ENCODE data around the gene ZNF19.

Gene ZNF19

GRCh38 chr16:71429581-71429980, 59.5 kb downstream of the ZNF19 start:
- Histone ChIP-seq H2BK5ac (ENCODE audit: low read depth, low read length, poor library complexity) (no peak overlapping the region), H3K27ac (ENCODE audit: low read depth, low read length) (peak overlapping the region; percentile 7), H4K91ac (ENCODE audit: low read depth, low read length) (no peak overlapping the region), H3K9me3 (ENCODE audit: insufficient read depth, low read depth, low read length) (peaks cover 5% of the 10 kb centered on the region), H4K12ac (ENCODE audit: low read depth, low read length) (no peak overlapping the region), H3K79me1 (ENCODE audit: low read length) (no peaks in the 10 kb centered on the region), H3K4me1 (ENCODE audit: control insufficient read depth in 1 of 2, insufficient read depth in 2 of 2, low read length in 2 of 2) (peaks cover 4 to 8% of the 10 kb centered on the region in 2 experiments), H3K27me3 (ENCODE audit: insufficient read depth, low read length) (peaks cover 2% of the 10 kb centered on the region), H2AK5ac (ENCODE audit: low read length) (no peak overlapping the region), H2BK120ac (ENCODE audit: insufficient read depth, low read length, poor library complexity) (no peak overlapping the region), H2AFZ (ENCODE audit: insufficient read depth, low read length, poor library complexity) (no peak overlapping the region), H3K4ac (ENCODE audit: low read depth, low read length) (no peak overlapping the region), H4K8ac (ENCODE audit: low read depth, low read length) (no peak overlapping the region), H3K36me3 (ENCODE audit: control insufficient read depth in 1 of 2, insufficient read depth in 2 of 2, low read length in 2 of 2) (no peaks in the 10 kb centered on the region), H3K14ac (ENCODE audit: low read length) (no peak overlapping the region), H3K9ac (ENCODE audit: low read length) (no peak overlapping the region), H3K23ac (ENCODE audit: low read length) (no peak overlapping the region), H2BK12ac (ENCODE audit: low read length) (no peak overlapping the region), H3K79me2 (ENCODE audit: control insufficient read depth, insufficient read depth, low read length, poor library complexity) (no peaks in the 10 kb centered on the region), H3K18ac (ENCODE audit: low read length) (no peak overlapping the region), H3K4me2 (ENCODE audit: low read length) (no peak overlapping the region), H3K4me3 (ENCODE audit: low read depth, low read length) (no peak overlapping the region)
- peak; percentile 20 to 91 for DNase-seq
- no CpG with 5 or more reads among the region's 3 CpGs for WGBS (ENCODE audit: extremely low coverage, insufficient coverage, insufficient read length)

GRCh38 chr16:71428883-71429282, 60.2 kb downstream of the ZNF19 start:
- H4K91ac ChIP-seq (ENCODE audit: low read depth, low read length) = no peak overlapping the region
- no peak overlapping the region for H2AFZ ChIP-seq (ENCODE audit: insufficient read depth, low read length, poor library complexity)
- WGBS (ENCODE audit: extremely low coverage, insufficient coverage, insufficient read length) = no CpG with 5 or more reads among the region's 2 CpGs
- H3K14ac ChIP-seq (ENCODE audit: low read length) = no peak overlapping the region
- no peak overlapping the region for H4K12ac ChIP-seq (ENCODE audit: low read depth, low read length)
- H3K79me2 ChIP-seq (ENCODE audit: control insufficient read depth, insufficient read depth, low read length, poor library complexity) = no peaks in the 10 kb centered on the region
- no peak overlapping the region for H3K4me3 ChIP-seq (ENCODE audit: low read depth, low read length)
- peaks cover 2% of the 10 kb centered on the region for H3K27me3 ChIP-seq (ENCODE audit: insufficient read depth, low read length)
- no peak overlapping the region for H3K23ac ChIP-seq (ENCODE audit: low read length)
- H3K9me3 ChIP-seq (ENCODE audit: insufficient read depth, low read depth, low read length) = peaks cover 6% of the 10 kb centered on the region
- H2BK120ac ChIP-seq (ENCODE audit: insufficient read depth, low read length, poor library complexity) = no peak overlapping the region
- no peak overlapping the region for H3K18ac ChIP-seq (ENCODE audit: low read length)
- no peak overlapping the region for H2AK5ac ChIP-seq (ENCODE audit: low read length)
- H2BK12ac ChIP-seq (ENCODE audit: low read length) = no peak overlapping the region
- peaks cover 4 to 8% of the 10 kb centered on the region in 2 experiments for H3K4me1 ChIP-seq (ENCODE audit: control insufficient read depth in 1 of 2, insufficient read depth in 2 of 2, low read length in 2 of 2)
- no peak overlapping the region for H4K8ac ChIP-seq (ENCODE audit: low read depth, low read length)
- DNase-seq = peak; percentile 97 to 99
- H3K79me1 ChIP-seq (ENCODE audit: low read length) = no peaks in the 10 kb centered on the region
- H3K9ac ChIP-seq (ENCODE audit: low read length) = no peak overlapping the region
- H3K4ac ChIP-seq (ENCODE audit: low read depth, low read length) = no peak overlapping the region
- no peak overlapping the region for H3K4me2 ChIP-seq (ENCODE audit: low read length)
- H3K27ac ChIP-seq (ENCODE audit: low read depth, low read length) = peak overlapping the region; percentile 7
- H2BK5ac ChIP-seq (ENCODE audit: low read depth, low read length, poor library complexity) = no peak overlapping the region
- no peaks in the 10 kb centered on the region for H3K36me3 ChIP-seq (ENCODE audit: control insufficient read depth in 1 of 2, insufficient read depth in 2 of 2, low read length in 2 of 2)

DNA sequence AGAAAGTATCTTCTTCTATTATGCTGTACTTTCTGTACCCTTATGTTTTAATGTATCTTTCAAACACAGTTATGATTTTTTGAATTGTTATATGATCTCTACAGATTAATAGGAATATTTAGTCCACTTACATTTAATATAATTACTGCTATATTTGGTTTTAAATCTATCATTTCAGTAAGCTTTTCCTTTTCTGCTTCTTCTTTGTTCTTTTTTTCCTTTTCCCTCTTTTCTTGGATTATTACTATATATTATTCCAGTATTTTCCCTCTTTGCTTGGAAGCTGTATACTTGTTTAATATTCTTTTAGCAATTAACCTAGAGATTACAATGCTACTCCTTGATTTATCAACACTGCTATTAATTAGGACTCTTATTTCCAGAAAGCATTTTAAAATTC, 60.7 kb downstream of the ZNF19 start:
- Histone ChIP-seq H4K12ac (ENCODE audit: low read depth, low read length) (no peak overlapping the region), H4K91ac (ENCODE audit: low read depth, low read length) (no peak overlapping the region), H2BK12ac (ENCODE audit: low read length) (no peak overlapping the region), H4K8ac (ENCODE audit: low read depth, low read length) (no peak overlapping the region), H3K9me3 (ENCODE audit: insufficient read depth, low read depth, low read length) (peaks cover 7% of the 10 kb centered on the region), H2AK5ac (ENCODE audit: low read length) (no peak overlapping the region), H3K27ac (ENCODE audit: low read depth, low read length) (no peak overlapping the region), H3K9ac (ENCODE audit: low read length) (no peak overlapping the region), H3K27me3 (ENCODE audit: insufficient read depth, low read length) (peaks cover 2% of the 10 kb centered on the region), H3K4me1 (ENCODE audit: control insufficient read depth in 1 of 2, insufficient read depth in 2 of 2, low read length in 2 of 2) (peaks cover 4 to 8% of the 10 kb centered on the region in 2 experiments), H2BK120ac (ENCODE audit: insufficient read depth, low read length, poor library complexity) (no peak overlapping the region), H3K14ac (ENCODE audit: low read length) (no peak overlapping the region), H3K23ac (ENCODE audit: low read length) (no peak overlapping the region), H3K4ac (ENCODE audit: low read depth, low read length) (no peak overlapping the region), H3K36me3 (ENCODE audit: control insufficient read depth in 1 of 2, insufficient read depth in 2 of 2, low read length in 2 of 2) (no peaks in the 10 kb centered on the region), H2AFZ (ENCODE audit: insufficient read depth, low read length, poor library complexity) (no peak overlapping the region), H3K4me2 (ENCODE audit: low read length) (no peak overlapping the region), H3K79me2 (ENCODE audit: control insufficient read depth, insufficient read depth, low read length, poor library complexity) (no peaks in the 10 kb centered on the region), H3K18ac (ENCODE audit: low read length) (no peak overlapping the region), H3K79me1 (ENCODE audit: low read length) (no peaks in the 10 kb centered on the region), H3K4me3 (ENCODE audit: low read depth, low read length) (no peak overlapping the region), H2BK5ac (ENCODE audit: low read depth, low read length, poor library complexity) (no peak overlapping the region)
- DNase-seq = no peak

- Histone ChIP-seq H2BK12ac (ENCODE audit: low read length) (no peak overlapping the region), H3K4me2 (ENCODE audit: low read length) (no peak overlapping the region), H4K91ac (ENCODE audit: low read depth, low read length) (no peak overlapping the region), H2AK5ac (ENCODE audit: low read length) (no peak overlapping the region), H3K9me3 (ENCODE audit: insufficient read depth, low read depth, low read length) (peaks cover 4% of the 10 kb centered on the region), H3K79me1 (ENCODE audit: low read length) (no peaks in the 10 kb centered on the region), H2BK5ac (ENCODE audit: low read depth, low read length, poor library complexity) (no peak overlapping the region), H3K79me2 (ENCODE audit: control insufficient read depth, insufficient read depth, low read length, poor library complexity) (no peaks in the 10 kb centered on the region), H3K18ac (ENCODE audit: low read length) (no peak overlapping the region), H3K23ac (ENCODE audit: low read length) (no peak overlapping the region), H3K36me3 (ENCODE audit: control insufficient read depth in 1 of 2, insufficient read depth in 2 of 2, low read length in 2 of 2) (no peaks in the 10 kb centered on the region), H3K4me1 (ENCODE audit: control insufficient read depth in 1 of 2, insufficient read depth in 2 of 2, low read length in 2 of 2) (peaks cover 4 to 8% of the 10 kb centered on the region in 2 experiments), H3K4me3 (ENCODE audit: low read depth, low read length) (no peak overlapping the region), H3K27me3 (ENCODE audit: insufficient read depth, low read length) (peaks cover 2% of the 10 kb centered on the region), H3K4ac (ENCODE audit: low read depth, low read length) (no peak overlapping the region), H4K12ac (ENCODE audit: low read depth, low read length) (no peak overlapping the region), H2BK120ac (ENCODE audit: insufficient read depth, low read length, poor library complexity) (no peak overlapping the region), H3K27ac (ENCODE audit: low read depth, low read length) (no peak overlapping the region), H3K9ac (ENCODE audit: low read length) (no peak overlapping the region), H3K14ac (ENCODE audit: low read length) (no peak overlapping the region), H2AFZ (ENCODE audit: insufficient read depth, low read length, poor library complexity) (no peak overlapping the region), H4K8ac (ENCODE audit: low read depth, low read length) (no peak overlapping the region)
- DNase-seq = no peak
- no CpG with 5 or more reads among the region's 12 CpGs for WGBS (ENCODE audit: extremely low coverage, insufficient coverage, insufficient read length)
Measured at GRCh38 chr16:71426880-71427615, 62.1 kb downstream of the ZNF19 start.

Measured in trophoblast cell (in vitro differentiated cells and primary cell).